GM23338 (cell line): Measurements from ENCODE around the gene DTNB. TPM values are rescaled to one million over a fixed set of nuclear protein-coding genes. Genes with fewer than 3 reads are reported as not detected.

Experiments used
- ATAC-seq: fragments of 200-7000 bp; cut with Tn5 transposase; 3 replicates; pipeline ENCODE4 v1.9.1; 2020
- DNase-seq: peaks from one replicate; pipeline ENCODE4 v3.0.0-alpha.2; 2015; ENCODE audit warnings: low spot score
- H2AFZ ChIP-seq: fragments of 200-600 bp; sonication (generic); 2 replicates; pipeline ENCODE4 v1.8.0; 2016; ENCODE audit warnings: antibody characterized with exemption, mild to moderate bottlenecking, moderate library complexity
- H3F3A ChIP-seq: fragments of 200-600 bp; sonication (generic); replicated peaks from 2 replicates; pipeline ENCODE4 v1.8.0; 2017; ENCODE audit warnings: antibody characterized with exemption, mixed run types, low read depth
- H3K27ac ChIP-seq: fragments of 200-600 bp; sonication (generic); 2 replicates; pipeline ENCODE4 v1.6.1; 2016; ENCODE audit warnings: low read depth
- H3K27me3 ChIP-seq: fragments of 200-600 bp; sonication (generic); 2 replicates; pipeline ENCODE4 v1.8.0; 2016; ENCODE audit warnings: mild to moderate bottlenecking, mixed run types, moderate library complexity; ENCODE audit not compliant: insufficient read depth
- H3K36me3 ChIP-seq: fragments of 200-600 bp; sonication (generic); 2 replicates; pipeline ENCODE4 v1.8.0; 2016; ENCODE audit warnings: mild to moderate bottlenecking; ENCODE audit not compliant: insufficient read depth
- H3K4me1 ChIP-seq: fragments of 200-600 bp; sonication (generic); 2 replicates; pipeline ENCODE4 v1.8.0; 2016; ENCODE audit warnings: mild to moderate bottlenecking, moderate library complexity; ENCODE audit not compliant: insufficient read depth
- H3K4me2 ChIP-seq: fragments of 200-600 bp; sonication (generic); 2 replicates; pipeline ENCODE4 v1.7.1; 2017; ENCODE audit warnings: mixed run types
- H3K4me3 ChIP-seq: fragments of 200-600 bp; sonication (generic); 2 replicates; pipeline ENCODE4 v1.6.1; 2016; ENCODE audit warnings: mixed run types
- H3K79me2 ChIP-seq: fragments of 200-600 bp; sonication (generic); replicated peaks from 2 replicates; pipeline ENCODE4 v1.8.0; 2017; ENCODE audit warnings: mild to moderate bottlenecking; ENCODE audit not compliant: insufficient read depth
- H3K9me2 ChIP-seq: fragments of 200-600 bp; sonication (generic); 2 replicates; pipeline ENCODE4 v1.8.0; 2017; ENCODE audit not compliant: insufficient read depth
- H4K20me1 ChIP-seq: fragments of 200-600 bp; sonication (generic); replicated peaks from 2 replicates; pipeline ENCODE4 v1.8.0; 2017; ENCODE audit warnings: mild to moderate bottlenecking; ENCODE audit not compliant: insufficient read depth
- H3K27ac Mint-ChIP-seq: 2 replicates; pipeline ENCODE4 v1.8.0; 2020; ENCODE audit warnings: inconsistent platforms, mild to moderate bottlenecking, moderate library complexity, mixed read lengths
- H3K27me3 Mint-ChIP-seq: 3 replicates; pipeline ENCODE4 v1.8.0; 2022; ENCODE audit warnings: low read depth, mild to moderate bottlenecking, moderate library complexity, mixed read lengths, inconsistent platforms; ENCODE audit not compliant: insufficient read depth, poor library complexity
- H3K36me3 Mint-ChIP-seq: 3 replicates; pipeline ENCODE4 v1.8.0; 2021; ENCODE audit warnings: low read depth, mild to moderate bottlenecking, inconsistent platforms, moderate library complexity, mixed read lengths
- H3K4me1 Mint-ChIP-seq: 3 replicates; pipeline ENCODE4 v1.8.0; 2020; ENCODE audit warnings: mild to moderate bottlenecking, inconsistent platforms, mixed read lengths
- H3K4me3 Mint-ChIP-seq: 3 replicates; pipeline ENCODE4 v1.8.0; 2021; ENCODE audit warnings: moderate library complexity, mild to moderate bottlenecking, inconsistent platforms, mixed read lengths
- H3K9me3 Mint-ChIP-seq: 3 replicates; pipeline ENCODE4 v1.8.0; 2020; ENCODE audit warnings: moderate library complexity, mild to moderate bottlenecking, inconsistent platforms, mixed read lengths
- EZH2 ChIP-seq: fragments of 200-600 bp; sonication (generic); IDR thresholded peaks from one replicate; pipeline ENCODE4 v1.8.0; 2017; ENCODE audit warnings: antibody characterized with exemption, mild to moderate bottlenecking, low read depth; ENCODE audit not compliant: unreplicated experiment
- POLR2AphosphoS5 ChIP-seq: IDR thresholded peaks from 2 replicates; pipeline ENCODE4 v1.6.1; 2016; ENCODE audit warnings: antibody characterized with exemption, low read depth
- STAT1 ChIP-seq: IDR thresholded peaks from one replicate; pipeline ENCODE4 v1.6.1; 2016; ENCODE audit warnings: antibody characterized with exemption; ENCODE audit not compliant: unreplicated experiment
- ZNF331 ChIP-seq: fragments of 250-450 bp; sonication (Bioruptor Pico); IDR thresholded peaks from 2 replicates; pipeline ENCODE4 v1.5.0; 2020; ENCODE audit warnings: low read depth, mild to moderate bottlenecking, moderate library complexity
- ZNF462 ChIP-seq: fragments of 250-450 bp; sonication (Bioruptor Pico); IDR thresholded peaks from 2 replicates; pipeline ENCODE4 v1.5.0; 2020; ENCODE audit warnings: mild to moderate bottlenecking, moderate library complexity
- polyA plus RNA-seq: library from polyadenylated mRNA; unstranded; fragments of >200 nt; fragmentation: Nextera tagmentation; extraction: Ambion mirVana; gene quantifications from 2 replicates; pipeline ENCODE4 v1.2.1, GENCODE V29; 2016
- total RNA-seq: library from RNA; depleted of rRNA; stranded (reverse); fragments of >200 nt; shearing (Covaris generic); gene quantifications from 2 replicates; pipeline ENCODE4 v1.2.3, GENCODE V29; 2014
- TF ChIP-seq, protein P1 (sequence below): IDR thresholded peaks from one replicate; pipeline ENCODE4 v1.6.1; 2018; ENCODE audit warnings: antibody characterized with exemption; ENCODE audit not compliant: unreplicated experiment

The DTNB gene
- total and polyA plus RNA-seq, 2 experiments from 2014 or later, result 22.1 to 29.4 TPM

GRCh38 chr2:25453199-25453905, 220.0 kb downstream of the DTNB start:
- Histone ChIP-seq H4K20me1 (no peaks in the 10 kb centered on the region), H3K4me3 (no peak overlapping the region), H3K9me2 (no peaks in the 10 kb centered on the region), H3K36me3 (no peaks in the 10 kb centered on the region), H3K4me2 (no peak overlapping the region), H2AFZ (no peak overlapping the region), H3K27ac (no peak overlapping the region), H3K27me3 (no peaks in the 10 kb centered on the region), H3F3A (no peaks in the 10 kb centered on the region), H3K4me1 (no peaks in the 10 kb centered on the region), H3K79me2 (no peaks in the 10 kb centered on the region)
- no peaks in the 10 kb centered on the region for H3K36me3 Mint-ChIP-seq
- H3K27me3 Mint-ChIP-seq, result peaks cover 1% of the 10 kb centered on the region
- TF ChIP-seq STAT1 (no peak), POLR2AphosphoS5 (no peak), ZNF462 (CRISPR knock-in tag) (no peak), EZH2 (no peak), ZNF331 (CRISPR knock-in tag) (no peak)
- TF ChIP-seq, protein P1, sequence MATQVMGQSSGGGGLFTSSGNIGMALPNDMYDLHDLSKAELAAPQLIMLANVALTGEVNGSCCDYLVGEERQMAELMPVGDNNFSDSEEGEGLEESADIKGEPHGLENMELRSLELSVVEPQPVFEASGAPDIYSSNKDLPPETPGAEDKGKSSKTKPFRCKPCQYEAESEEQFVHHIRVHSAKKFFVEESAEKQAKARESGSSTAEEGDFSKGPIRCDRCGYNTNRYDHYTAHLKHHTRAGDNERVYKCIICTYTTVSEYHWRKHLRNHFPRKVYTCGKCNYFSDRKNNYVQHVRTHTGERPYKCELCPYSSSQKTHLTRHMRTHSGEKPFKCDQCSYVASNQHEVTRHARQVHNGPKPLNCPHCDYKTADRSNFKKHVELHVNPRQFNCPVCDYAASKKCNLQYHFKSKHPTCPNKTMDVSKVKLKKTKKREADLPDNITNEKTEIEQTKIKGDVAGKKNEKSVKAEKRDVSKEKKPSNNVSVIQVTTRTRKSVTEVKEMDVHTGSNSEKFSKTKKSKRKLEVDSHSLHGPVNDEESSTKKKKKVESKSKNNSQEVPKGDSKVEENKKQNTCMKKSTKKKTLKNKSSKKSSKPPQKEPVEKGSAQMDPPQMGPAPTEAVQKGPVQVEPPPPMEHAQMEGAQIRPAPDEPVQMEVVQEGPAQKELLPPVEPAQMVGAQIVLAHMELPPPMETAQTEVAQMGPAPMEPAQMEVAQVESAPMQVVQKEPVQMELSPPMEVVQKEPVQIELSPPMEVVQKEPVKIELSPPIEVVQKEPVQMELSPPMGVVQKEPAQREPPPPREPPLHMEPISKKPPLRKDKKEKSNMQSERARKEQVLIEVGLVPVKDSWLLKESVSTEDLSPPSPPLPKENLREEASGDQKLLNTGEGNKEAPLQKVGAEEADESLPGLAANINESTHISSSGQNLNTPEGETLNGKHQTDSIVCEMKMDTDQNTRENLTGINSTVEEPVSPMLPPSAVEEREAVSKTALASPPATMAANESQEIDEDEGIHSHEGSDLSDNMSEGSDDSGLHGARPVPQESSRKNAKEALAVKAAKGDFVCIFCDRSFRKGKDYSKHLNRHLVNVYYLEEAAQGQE, result no peak
- DNase-seq (no peak), ATAC-seq (no peak)
- peaks cover 11% of the 10 kb centered on the region for H3K4me1 Mint-ChIP-seq
- H3K4me3 Mint-ChIP-seq, result no peak overlapping the region
- no peaks in the 10 kb centered on the region for H3K9me3 Mint-ChIP-seq
- no peak overlapping the region for H3K27ac Mint-ChIP-seq
